ENCODE results near the gene ZCCHC24.

Gene ZCCHC24

DNA sequence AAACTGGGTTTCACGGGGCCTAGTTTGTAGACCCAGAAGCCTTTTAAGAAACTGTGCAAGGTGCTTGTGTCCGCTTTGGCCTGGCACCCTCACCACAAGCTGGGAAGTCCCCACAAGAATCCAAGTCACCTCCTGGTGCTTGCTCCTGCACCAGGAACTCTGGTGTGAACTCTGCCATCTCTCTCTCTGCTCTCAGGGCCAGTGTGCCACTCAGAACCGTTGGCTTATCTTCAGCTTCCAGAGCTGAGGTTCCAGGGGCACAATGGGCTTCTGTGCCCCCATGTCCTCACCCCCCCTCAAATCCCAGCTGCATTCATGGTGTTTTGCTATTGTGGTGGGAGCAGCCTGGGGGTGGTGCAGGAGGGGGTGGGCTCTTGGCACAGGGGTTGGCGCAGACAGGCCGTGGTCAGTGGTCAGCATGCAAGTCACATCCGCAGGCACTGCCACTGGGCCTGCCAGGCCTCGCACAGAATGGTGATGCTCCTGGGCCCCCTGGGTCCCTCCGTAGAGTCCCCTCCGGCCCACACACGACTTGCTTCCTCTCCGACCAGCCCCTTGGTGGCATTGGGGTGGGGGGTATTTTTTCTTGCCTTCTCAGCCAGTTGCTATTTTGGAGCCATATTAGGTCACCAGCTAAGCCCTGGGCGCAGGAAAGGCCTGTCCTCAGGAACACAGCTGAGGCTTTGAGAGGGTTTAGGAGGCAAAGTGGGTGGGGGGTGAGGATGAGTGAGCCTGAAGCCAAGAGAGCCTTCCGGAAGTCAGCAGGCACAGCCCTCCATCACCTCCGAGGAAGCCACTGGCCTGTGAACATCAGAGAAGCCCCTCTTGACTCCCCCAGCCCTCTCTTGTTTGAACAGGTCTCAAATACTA lies 3.0 kb downstream of the ZCCHC24 start:
- no peak overlapping the region for H3K9ac ChIP-seq (ENCODE audit: low read length)
- H3K27me3 ChIP-seq (ENCODE audit: insufficient read depth, low read length), result peaks cover 14% of the 10 kb centered on the region
- no peak overlapping the region for H2AFZ ChIP-seq (ENCODE audit: insufficient read depth, low read length, poor library complexity)
- no peaks in the 10 kb centered on the region for H3K79me1 ChIP-seq (ENCODE audit: low read length)
- no peak overlapping the region for H3K4me3 ChIP-seq (ENCODE audit: low read depth, low read length)
- no peak overlapping the region for H3K27ac ChIP-seq (ENCODE audit: low read depth, low read length)
- no peak overlapping the region for H2BK5ac ChIP-seq (ENCODE audit: low read depth, low read length, poor library complexity)
- no peak overlapping the region for H3K14ac ChIP-seq (ENCODE audit: low read length)
- no peak overlapping the region for H2BK12ac ChIP-seq (ENCODE audit: low read length)
- H4K8ac ChIP-seq (ENCODE audit: low read depth, low read length), result no peak overlapping the region
- peaks cover 5% of the 10 kb centered on the region for H3K9me3 ChIP-seq (ENCODE audit: insufficient read depth, low read depth, low read length)
- no peak overlapping the region for H3K18ac ChIP-seq (ENCODE audit: low read length)
- H3K23ac ChIP-seq (ENCODE audit: low read length), result no peak overlapping the region
- H3K4me1 ChIP-seq (ENCODE audit: control insufficient read depth in 1 of 2, insufficient read depth in 2 of 2, low read length in 2 of 2), result peaks cover 5 to 18% of the 10 kb centered on the region in 2 experiments
- H4K12ac ChIP-seq (ENCODE audit: low read depth, low read length), result no peak overlapping the region
- H2AK5ac ChIP-seq (ENCODE audit: low read length), result no peak overlapping the region
- no peaks in the 10 kb centered on the region for H3K36me3 ChIP-seq (ENCODE audit: control insufficient read depth in 1 of 2, insufficient read depth in 2 of 2, low read length in 2 of 2)
- no peak overlapping the region for H4K91ac ChIP-seq (ENCODE audit: low read depth, low read length)
- no peak overlapping the region for H3K4me2 ChIP-seq (ENCODE audit: low read length)
- no peak overlapping the region for H2BK120ac ChIP-seq (ENCODE audit: insufficient read depth, low read length, poor library complexity)
- H3K4ac ChIP-seq (ENCODE audit: low read depth, low read length), result no peak overlapping the region
- no peak for DNase-seq
- no CpG with 5 or more reads among the region's 14 CpGs for whole genome bisulfite sequencing (ENCODE audit: extremely low coverage, insufficient coverage, insufficient read length)
- H3K79me2 ChIP-seq (ENCODE audit: control insufficient read depth, insufficient read depth, low read length, poor library complexity), result no peaks in the 10 kb centered on the region

DNA sequence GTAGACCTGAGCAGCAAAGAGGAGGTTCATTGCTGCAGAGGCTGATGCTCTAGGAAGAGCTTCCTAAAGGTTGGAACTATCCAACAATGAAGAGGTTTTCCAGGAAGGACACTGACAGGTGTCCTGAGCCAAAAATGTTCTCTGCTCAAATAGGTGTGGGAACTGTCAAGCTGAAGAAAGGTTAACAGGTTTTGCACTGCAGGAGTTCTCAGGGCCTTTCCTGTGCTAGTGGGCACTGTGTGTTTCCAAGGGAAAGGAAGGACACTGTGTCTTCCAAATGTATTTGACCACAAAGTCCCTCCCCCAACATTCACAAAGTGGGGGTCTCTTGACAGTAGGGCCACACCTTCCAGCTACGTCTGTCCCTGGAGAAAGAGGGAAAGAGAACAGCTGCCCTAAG lies 4.0 kb downstream of the ZCCHC24 start:
- Histone ChIP-seq H2BK120ac (ENCODE audit: insufficient read depth, low read length, poor library complexity) (no peak overlapping the region), H3K9ac (ENCODE audit: low read length) (no peak overlapping the region), H3K23ac (ENCODE audit: low read length) (no peak overlapping the region), H4K8ac (ENCODE audit: low read depth, low read length) (no peak overlapping the region), H3K4me3 (ENCODE audit: low read depth, low read length) (no peak overlapping the region), H3K27me3 (ENCODE audit: insufficient read depth, low read length) (peaks cover 11% of the 10 kb centered on the region), H2AK5ac (ENCODE audit: low read length) (no peak overlapping the region), H3K4me1 (ENCODE audit: control insufficient read depth in 1 of 2, insufficient read depth in 2 of 2, low read length in 2 of 2) (peaks cover 5 to 15% of the 10 kb centered on the region in 2 experiments), H4K91ac (ENCODE audit: low read depth, low read length) (no peak overlapping the region), H2AFZ (ENCODE audit: insufficient read depth, low read length, poor library complexity) (no peak overlapping the region), H2BK12ac (ENCODE audit: low read length) (no peak overlapping the region), H3K18ac (ENCODE audit: low read length) (no peak overlapping the region), H3K27ac (ENCODE audit: low read depth, low read length) (no peak overlapping the region), H3K79me1 (ENCODE audit: low read length) (no peaks in the 10 kb centered on the region), H3K36me3 (ENCODE audit: control insufficient read depth in 1 of 2, insufficient read depth in 2 of 2, low read length in 2 of 2) (no peaks in the 10 kb centered on the region), H3K4ac (ENCODE audit: low read depth, low read length) (no peak overlapping the region), H3K4me2 (ENCODE audit: low read length) (no peak overlapping the region), H2BK5ac (ENCODE audit: low read depth, low read length, poor library complexity) (no peak overlapping the region), H3K14ac (ENCODE audit: low read length) (no peak overlapping the region), H4K12ac (ENCODE audit: low read depth, low read length) (no peak overlapping the region), H3K9me3 (ENCODE audit: insufficient read depth, low read depth, low read length) (peaks cover under 1% of the 10 kb centered on the region), H3K79me2 (ENCODE audit: control insufficient read depth, insufficient read depth, low read length, poor library complexity) (no peaks in the 10 kb centered on the region)
- DNase-seq, result no peak
- WGBS (ENCODE audit: extremely low coverage, insufficient coverage, insufficient read length), result no CpG with 5 or more reads among the region's 1 CpG

DNA sequence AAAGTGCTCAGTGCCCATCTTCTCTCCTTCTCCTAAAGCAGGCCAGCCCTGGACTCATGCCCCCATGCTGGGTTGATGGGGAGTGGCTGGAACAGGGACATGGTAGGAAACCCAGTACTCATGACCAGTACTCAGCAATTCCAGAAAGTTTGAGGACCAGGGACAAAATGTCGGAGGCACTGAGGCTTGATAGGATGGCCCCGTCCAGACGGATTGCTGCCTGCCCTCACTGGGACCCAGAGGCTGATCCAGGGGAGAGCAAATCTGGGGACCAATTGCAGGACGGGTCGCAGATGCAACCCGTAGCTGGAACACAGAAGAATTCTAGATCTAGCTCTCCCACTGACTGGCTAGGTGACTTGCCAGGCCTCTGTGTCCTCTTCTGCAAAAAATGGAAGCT lies 5.1 kb downstream of the ZCCHC24 start:
- Histone ChIP-seq H3K4me2 (ENCODE audit: low read length) (no peak overlapping the region), H2BK5ac (ENCODE audit: low read depth, low read length, poor library complexity) (no peak overlapping the region), H3K27ac (ENCODE audit: low read depth, low read length) (no peak overlapping the region), H3K4ac (ENCODE audit: low read depth, low read length) (no peak overlapping the region), H2AFZ (ENCODE audit: insufficient read depth, low read length, poor library complexity) (no peak overlapping the region), H3K27me3 (ENCODE audit: insufficient read depth, low read length) (peaks cover 10% of the 10 kb centered on the region), H3K9ac (ENCODE audit: low read length) (no peak overlapping the region), H3K18ac (ENCODE audit: low read length) (no peak overlapping the region), H3K79me2 (ENCODE audit: control insufficient read depth, insufficient read depth, low read length, poor library complexity) (no peaks in the 10 kb centered on the region), H4K12ac (ENCODE audit: low read depth, low read length) (no peak overlapping the region), H3K14ac (ENCODE audit: low read length) (no peak overlapping the region), H3K4me1 (ENCODE audit: control insufficient read depth in 1 of 2, insufficient read depth in 2 of 2, low read length in 2 of 2) (peaks cover 15 to 20% of the 10 kb centered on the region in 2 experiments), H3K23ac (ENCODE audit: low read length) (no peak overlapping the region), H3K36me3 (ENCODE audit: control insufficient read depth in 1 of 2, insufficient read depth in 2 of 2, low read length in 2 of 2) (no peaks in the 10 kb centered on the region), H4K8ac (ENCODE audit: low read depth, low read length) (no peak overlapping the region), H4K91ac (ENCODE audit: low read depth, low read length) (no peak overlapping the region), H2BK12ac (ENCODE audit: low read length) (no peak overlapping the region), H3K9me3 (ENCODE audit: insufficient read depth, low read depth, low read length) (no peaks in the 10 kb centered on the region), H3K79me1 (ENCODE audit: low read length) (peaks cover 1% of the 10 kb centered on the region), H2BK120ac (ENCODE audit: insufficient read depth, low read length, poor library complexity) (no peak overlapping the region), H3K4me3 (ENCODE audit: low read depth, low read length) (no peak overlapping the region), H2AK5ac (ENCODE audit: low read length) (no peak overlapping the region)
- WGBS (ENCODE audit: extremely low coverage, insufficient coverage, insufficient read length), result no CpG with 5 or more reads among the region's 6 CpGs
- DNase-seq, result no peak

DNA sequence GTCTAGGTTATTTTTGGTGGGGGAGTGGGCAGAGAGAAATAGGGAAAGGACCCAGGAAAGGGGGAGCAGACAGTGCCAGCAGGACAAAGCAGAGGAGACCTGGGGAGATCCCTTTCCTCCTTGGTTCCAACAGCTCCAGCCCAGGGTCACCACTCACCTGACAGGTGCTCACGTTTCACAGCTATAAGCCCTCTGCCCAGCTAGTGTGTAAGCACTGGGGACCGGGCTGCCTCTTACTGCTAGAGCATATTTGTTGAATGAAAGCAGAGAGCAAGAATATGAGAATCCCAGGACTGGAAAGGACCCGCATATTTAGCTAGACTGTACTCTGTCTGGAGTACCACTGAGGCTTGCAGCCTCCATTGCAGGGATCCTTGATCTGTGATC lies 6.7 kb downstream of the ZCCHC24 start:
- Histone ChIP-seq H4K91ac (ENCODE audit: low read depth, low read length) (no peak overlapping the region), H3K27ac (ENCODE audit: low read depth, low read length) (no peak overlapping the region), H3K27me3 (ENCODE audit: insufficient read depth, low read length) (no peaks in the 10 kb centered on the region), H3K9ac (ENCODE audit: low read length) (no peak overlapping the region), H2BK120ac (ENCODE audit: insufficient read depth, low read length, poor library complexity) (no peak overlapping the region), H4K12ac (ENCODE audit: low read depth, low read length) (no peak overlapping the region), H3K4me3 (ENCODE audit: low read depth, low read length) (no peak overlapping the region), H3K79me1 (ENCODE audit: low read length) (peaks cover 3% of the 10 kb centered on the region), H3K9me3 (ENCODE audit: insufficient read depth, low read depth, low read length) (no peaks in the 10 kb centered on the region), H3K23ac (ENCODE audit: low read length) (no peak overlapping the region), H2AFZ (ENCODE audit: insufficient read depth, low read length, poor library complexity) (no peak overlapping the region), H3K18ac (ENCODE audit: low read length) (no peak overlapping the region), H4K8ac (ENCODE audit: low read depth, low read length) (no peak overlapping the region), H3K79me2 (ENCODE audit: control insufficient read depth, insufficient read depth, low read length, poor library complexity) (no peaks in the 10 kb centered on the region), H3K36me3 (ENCODE audit: control insufficient read depth in 1 of 2, insufficient read depth in 2 of 2, low read length in 2 of 2) (no peaks in the 10 kb centered on the region), H3K4me1 (ENCODE audit: control insufficient read depth in 1 of 2, insufficient read depth in 2 of 2, low read length in 2 of 2) (peaks cover 19 to 24% of the 10 kb centered on the region in 2 experiments), H3K14ac (ENCODE audit: low read length) (no peak overlapping the region), H3K4me2 (ENCODE audit: low read length) (no peak overlapping the region), H3K4ac (ENCODE audit: low read depth, low read length) (no peak overlapping the region), H2BK12ac (ENCODE audit: low read length) (no peak overlapping the region), H2BK5ac (ENCODE audit: low read depth, low read length, poor library complexity) (no peak overlapping the region), H2AK5ac (ENCODE audit: low read length) (no peak overlapping the region)
- no CpG with 5 or more reads among the region's 3 CpGs for WGBS (ENCODE audit: extremely low coverage, insufficient coverage, insufficient read length)
- no peak for DNase-seq

All from trophoblast cell (in vitro differentiated cells and primary cell).